Breast epithelium (tissue), 3 donors: ENCODE data around the gene GABARAP.

Experiments used
- CTCF ChIP-seq, 3 donors: fragments of 450-650 bp; IDR thresholded peaks; one replicate each; pipeline ENCODE4 v1.5.1; 2016 to 2017; ENCODE audit warnings: antibody characterized with exemption in 3 of 3, mild to moderate bottlenecking in 3 of 3, moderate library complexity in 3 of 3
- POLR2A ChIP-seq: fragments of 450-650 bp; IDR thresholded peaks from one replicate; pipeline ENCODE4 v1.6.1; 2016; ENCODE audit warnings: antibody characterized with exemption, mild to moderate bottlenecking, moderate library complexity
- POLR2AphosphoS5 ChIP-seq, 3 donors: sonication (generic); formaldehyde crosslinking; IDR thresholded peaks; one replicate each; pipeline ENCODE4 v1.6.1; 2017; ENCODE audit warnings: antibody characterized with exemption in 3 of 3

GRCh38 chr17:7190276-7190917, 51.9 kb downstream of the GABARAP start:
- TF ChIP-seq CTCF (IDR thresholded peaks at IDR 0.05) (no peak), POLR2A (no peak), POLR2AphosphoS5 (IDR thresholded peaks at IDR 0.05) (no peak)
